Measurements from ENCODE around the gene ENG. TPM values are rescaled to one million over a fixed set of nuclear protein-coding genes. Genes with fewer than 3 reads are reported as not detected.
A peak's percentile ranks its signal among the peaks of the same experiment; 100 is the strongest.
"Not testable (repeated sequence)": the region's sequence is repeated elsewhere in the genome, so short reads cannot be mapped to it uniquely, and the experiment has no call there.

The ENG gene
- total RNA-seq, 2 experiments from 2014 or later = 17.2 to 17.3 TPM

- Mint-ChIP-seq H3K4me3 (peak within 1 kb of the TSS; percentile 96), H3K9me3 (no peaks in the 10 kb centered on the region), H3K36me3 (ENCODE audit: low read depth) (peaks cover 39% of the 10 kb centered on the region), H3K27me3 (no peaks in the 10 kb centered on the region), H3K27ac (peak within 1 kb of the TSS; percentile 96), H3K4me1 (peaks cover 71% of the 10 kb centered on the region)
- DNase-seq = peak; percentile 91
- ChIA-PET POLR2A (no interaction called here), CTCF (interaction anchor here (0.6 to 5.6 kb wide), 12 partner anchors 10 to 144 kb away, joined by 3 to 31 read pairs (median 4); partner anchors contain the start of gene TOR2A)
These were observed 68.3 kb downstream of the ENG start, which contains the start of gene CDK9 for GRCh38 chr9:127785933-127786772. Gene CDK9 (plus strand): TSS chr9:127786034. CDS start chr9:127786149, 115 bp downstream.

GRCh38 chr9:127785023-127785932 lies 69.2 kb downstream of the ENG start:
- CTCF ChIA-PET = interaction anchor here (0.6 to 5.6 kb wide), 22 partner anchors 9 to 933 kb away, joined by 3 to 31 read pairs (median 4); partner anchors contain the start of genes EEIG1 and TOR2A
- Mint-ChIP-seq H3K9me3 (no peaks in the 10 kb centered on the region), H3K27me3 (no peaks in the 10 kb centered on the region), H3K27ac (peak overlapping the region; percentile 96), H3K36me3 (ENCODE audit: low read depth) (peaks cover 34% of the 10 kb centered on the region), H3K4me1 (peaks cover 72% of the 10 kb centered on the region), H3K4me3 (peak overlapping the region; percentile 96)
- peak; percentile 90 for DNase-seq
- POLR2A ChIA-PET = interaction anchor here (0.7 kb wide), 1 partner anchor 50 kb away, joined by 3 read pairs; the partner anchor contains the start of gene TOR2A

- ChIA-PET CTCF (interaction anchor here (0.8 to 5.6 kb wide), 6 partner anchors 12 to 273 kb away, joined by 3 to 31 read pairs (median 8); partner anchors contain the start of gene TOR2A), POLR2A (no interaction called here)
- Mint-ChIP-seq H3K9me3 (no peaks in the 10 kb centered on the region), H3K4me3 (peak overlapping the region; percentile 71), H3K36me3 (ENCODE audit: low read depth) (peaks cover 18% of the 10 kb centered on the region), H3K4me1 (peaks cover 71% of the 10 kb centered on the region), H3K27ac (peak overlapping the region; percentile 96), H3K27me3 (no peaks in the 10 kb centered on the region)
- DNase-seq = peak; percentile 86
These were observed 71.1 kb downstream of the ENG start for GRCh38 chr9:127783111-127784008.

GRCh38 chr9:127781806-127782205 lies 72.7 kb downstream of the ENG start:
- Mint-ChIP-seq H3K36me3 (ENCODE audit: low read depth) (peaks cover 17% of the 10 kb centered on the region), H3K27me3 (no peaks in the 10 kb centered on the region), H3K27ac (peak overlapping the region; percentile 87), H3K4me1 (peaks cover 63% of the 10 kb centered on the region), H3K4me3 (peak overlapping the region; percentile 30), H3K9me3 (no peaks in the 10 kb centered on the region)
- DNase-seq = no peak
- ChIA-PET CTCF (interaction anchor here (2.2 kb wide), 1 partner anchor 47 kb away, joined by 11 read pairs; the partner anchor contains the start of gene TOR2A), POLR2A (no interaction called here)

- DNase-seq, H3K27me3 Mint-ChIP-seq, POLR2A ChIA-PET, H3K9me3 Mint-ChIP-seq, H3K4me3 Mint-ChIP-seq: not testable (repeated sequence)
- peaks cover 65% of the 10 kb centered on the region for H3K4me1 Mint-ChIP-seq
- CTCF ChIA-PET = interaction anchor here (0.6 to 3.4 kb wide), 4 partner anchors 7 to 200 kb away, joined by 3 to 25 read pairs (median 4); partner anchors contain the start of gene TOR2A
- H3K27ac Mint-ChIP-seq = peak overlapping the region; percentile 87
- peaks cover 20% of the 10 kb centered on the region for H3K36me3 Mint-ChIP-seq (ENCODE audit: low read depth)
These were observed 73.5 kb downstream of the ENG start for GRCh38 chr9:127780909-127781308.

- no peaks in the 10 kb centered on the region for H3K27me3 Mint-ChIP-seq
- H3K27ac Mint-ChIP-seq = peak overlapping the region; percentile 97
- H3K9me3 Mint-ChIP-seq = no peaks in the 10 kb centered on the region
- ChIA-PET POLR2A (no interaction called here), CTCF (interaction anchor here (0.6 to 3.4 kb wide), 8 partner anchors 8 to 199 kb away, joined by 3 to 25 read pairs (median 4); partner anchors contain the start of gene TOR2A)
- H3K4me3 Mint-ChIP-seq = no peak overlapping the region
- peaks cover 65% of the 10 kb centered on the region for H3K4me1 Mint-ChIP-seq
- DNase-seq = no peak
- peaks cover 20% of the 10 kb centered on the region for H3K36me3 Mint-ChIP-seq (ENCODE audit: low read depth)
These were observed 74.2 kb downstream of the ENG start for GRCh38 chr9:127780126-127780885.

- no peaks in the 10 kb centered on the region for H3K27me3 Mint-ChIP-seq
- peaks cover 66% of the 10 kb centered on the region for H3K4me1 Mint-ChIP-seq
- H3K27ac Mint-ChIP-seq = peak overlapping the region; percentile 97
- peaks cover 26% of the 10 kb centered on the region for H3K36me3 Mint-ChIP-seq (ENCODE audit: low read depth)
- CTCF ChIA-PET = interaction anchor here (0.6 to 3.4 kb wide), 10 partner anchors 9 to 164 kb away, joined by 3 to 25 read pairs (median 4); partner anchors contain the start of gene TOR2A
- H3K9me3 Mint-ChIP-seq = no peaks in the 10 kb centered on the region
- peak; percentile 56 for DNase-seq
- H3K4me3 Mint-ChIP-seq = peak overlapping the region; percentile 100
- POLR2A ChIA-PET = no interaction called here
These were observed 75.1 kb downstream of the ENG start for GRCh38 chr9:127779136-127779981.

GRCh38 chr9:127778280-127779135 lies 76.0 kb downstream of the ENG start, which contains the start of gene SH2D3C:
Gene SH2D3C (minus strand): TSS chr9:127778666. CDS start chr9:127778627, 39 bp downstream.
- ChIA-PET CTCF (interaction anchor here (0.6 to 3.4 kb wide), 8 partner anchors 11 to 165 kb away, joined by 3 to 25 read pairs (median 4); partner anchors contain the start of genes FPGS and TOR2A), POLR2A (interaction anchor here (0.6 kb wide), 1 partner anchor 350 kb away, joined by 4 read pairs; no protein-coding TSS in a partner anchor)
- peak; percentile 60 for DNase-seq
- H3K36me3 Mint-ChIP-seq (ENCODE audit: low read depth) = peaks cover 32% of the 10 kb centered on the region
- H3K4me1 Mint-ChIP-seq = peaks cover 64% of the 10 kb centered on the region
- peak within 1 kb of the TSS; percentile 97 for H3K27ac Mint-ChIP-seq
- no peaks in the 10 kb centered on the region for H3K27me3 Mint-ChIP-seq
- no peaks in the 10 kb centered on the region for H3K9me3 Mint-ChIP-seq
- H3K4me3 Mint-ChIP-seq = peak within 1 kb of the TSS; percentile 100

- ChIA-PET POLR2A (interaction anchor here (0.6 kb wide), 1 partner anchor 26 kb away, joined by 3 read pairs; no protein-coding TSS in a partner anchor), CTCF (interaction anchor here (1.0 to 3.4 kb wide), 2 partner anchors 42 to 92 kb away, joined by 3 to 25 read pairs; partner anchors contain the start of gene TOR2A)
- Mint-ChIP-seq H3K36me3 (ENCODE audit: low read depth) (peaks cover 38% of the 10 kb centered on the region), H3K4me1 (peaks cover 64% of the 10 kb centered on the region), H3K27ac (peak overlapping the region; percentile 96), H3K4me3 (peak overlapping the region; percentile 100), H3K9me3 (no peaks in the 10 kb centered on the region), H3K27me3 (no peaks in the 10 kb centered on the region)
- peak; percentile 33 for DNase-seq
These were observed 77.0 kb downstream of the ENG start for GRCh38 chr9:127777368-127777980.
